Left kidney (tissue), 2 donors: ENCODE measurements around the gene NDEL1. TPM values are rescaled to one million over a fixed set of nuclear protein-coding genes. Genes with fewer than 3 reads are reported as not detected.

Experiments used
- DNase-seq: peaks from one replicate; pipeline ENCODE4 v3.0.0-alpha.2; 2013
- polyA plus RNA-seq: library from polyadenylated mRNA; unstranded; fragments of 120-200 nt; gene quantifications from one replicate; pipeline ENCODE4 v1.2.1, GENCODE V29; 2013; ENCODE audit not compliant: insufficient read length

NDEL1 gene
- polyA plus RNA-seq, 1 donor: 57.3 TPM

DNA sequence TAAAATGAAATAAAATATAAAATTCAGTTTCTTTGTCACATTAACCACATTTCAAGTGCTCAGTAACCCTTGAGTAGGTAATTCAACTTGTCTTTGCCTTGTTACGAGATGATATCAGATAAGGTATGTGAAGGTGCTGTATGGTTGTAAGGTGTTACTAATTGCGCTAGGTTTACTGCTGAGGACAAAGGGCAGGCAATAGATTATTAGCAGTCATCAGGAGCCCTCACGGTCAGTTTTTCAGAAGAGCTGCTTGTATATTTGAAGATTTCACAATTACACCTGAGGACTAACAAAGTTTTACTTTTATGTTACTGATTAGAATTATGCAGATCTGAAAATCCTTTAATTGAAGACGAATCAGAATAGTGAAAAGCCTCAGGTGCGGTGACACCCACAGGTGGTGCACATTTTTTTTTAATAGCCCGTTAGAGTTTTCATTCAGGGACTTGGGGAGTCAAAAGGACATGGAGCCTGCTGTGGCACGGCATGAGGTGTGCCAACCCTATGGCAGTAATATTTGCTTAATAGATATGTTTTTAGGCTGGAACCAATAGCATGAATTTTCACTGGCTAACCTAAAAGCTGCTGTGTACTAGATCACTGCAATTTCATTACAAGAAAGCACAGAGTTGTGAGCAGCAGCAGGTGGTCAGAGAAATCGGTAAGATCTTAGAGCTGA lies 16.4 kb downstream of the NDEL1 start:
- DNase-seq: no peak

DNA sequence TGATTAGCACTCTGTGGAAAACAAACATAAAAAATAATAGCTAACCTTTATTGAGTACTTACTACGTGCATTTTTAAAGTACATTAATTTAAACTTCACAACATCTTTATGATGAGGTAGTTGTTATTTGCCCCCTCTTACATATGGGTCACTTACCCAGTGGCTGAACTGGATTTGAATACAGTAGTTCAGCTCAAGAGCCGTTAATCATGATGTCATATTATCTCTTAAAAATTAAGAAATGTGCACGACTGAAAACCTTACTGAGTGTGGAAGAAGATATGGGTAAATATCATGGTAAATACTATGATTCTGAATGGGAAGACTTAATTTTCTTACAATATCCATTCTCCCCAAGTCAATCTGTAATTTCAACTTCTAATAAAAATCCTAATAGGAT lies 17.6 kb downstream of the NDEL1 start:
- no peak for DNase-seq

- DNase-seq: no peak
Measured at GRCh38 chr17:8455665-8456209, 20.1 kb downstream of the NDEL1 start.

GRCh38 chr17:8458128-8458527 lies 22.4 kb downstream of the NDEL1 start:
- DNase-seq: no peak

DNA sequence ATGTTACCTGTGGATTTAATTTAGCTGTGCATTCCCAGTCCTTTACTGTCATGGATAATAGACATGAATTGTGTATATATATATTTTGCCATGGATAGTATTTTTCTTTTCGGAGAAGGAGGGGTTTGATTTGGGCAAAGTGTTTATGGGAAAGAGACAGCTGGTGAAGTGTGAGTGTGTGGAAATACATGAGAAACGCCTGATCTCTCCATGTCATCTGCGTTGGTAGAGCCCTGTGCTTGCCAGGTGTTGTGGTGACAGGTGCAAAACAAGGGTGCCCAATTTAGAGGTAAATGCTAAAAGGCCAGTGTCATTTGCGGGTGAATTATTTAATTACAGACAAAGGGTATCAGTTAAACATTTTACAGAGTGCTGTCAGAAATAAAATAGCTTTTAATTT lies 23.4 kb downstream of the NDEL1 start:
- no peak for DNase-seq

- no peak for DNase-seq
Measured at GRCh38 chr17:8459831-8460230, 24.1 kb downstream of the NDEL1 start.

GRCh38 chr17:8462564-8462963 lies 26.9 kb downstream of the NDEL1 start:
- DNase-seq: no peak

DNA sequence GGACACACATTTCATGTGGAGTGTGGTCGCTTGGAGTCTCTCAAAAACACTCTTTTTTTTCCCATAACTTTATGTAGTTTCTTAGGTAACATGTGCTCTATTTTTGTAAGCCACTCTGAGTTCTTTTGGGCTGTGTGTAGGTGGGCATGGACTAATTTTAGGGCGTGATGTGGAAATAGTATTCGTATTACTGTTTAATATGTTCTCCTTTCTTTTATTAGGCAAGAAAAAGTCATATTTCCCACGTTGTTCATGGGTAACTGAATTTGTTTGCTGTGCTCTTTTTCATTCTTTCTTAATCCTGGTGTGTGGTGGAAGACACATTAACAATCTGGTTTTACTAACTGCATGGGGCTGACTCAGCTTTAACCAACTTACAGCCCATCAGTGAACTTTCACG lies 27.4 kb downstream of the NDEL1 start:
- no peak for DNase-seq

GRCh38 chr17:8464941-8465340 lies 29.3 kb downstream of the NDEL1 start:
- DNase-seq: no peak

GRCh38 chr17:8465356-8465755 lies 29.7 kb downstream of the NDEL1 start:
- DNase-seq: no peak

DNA sequence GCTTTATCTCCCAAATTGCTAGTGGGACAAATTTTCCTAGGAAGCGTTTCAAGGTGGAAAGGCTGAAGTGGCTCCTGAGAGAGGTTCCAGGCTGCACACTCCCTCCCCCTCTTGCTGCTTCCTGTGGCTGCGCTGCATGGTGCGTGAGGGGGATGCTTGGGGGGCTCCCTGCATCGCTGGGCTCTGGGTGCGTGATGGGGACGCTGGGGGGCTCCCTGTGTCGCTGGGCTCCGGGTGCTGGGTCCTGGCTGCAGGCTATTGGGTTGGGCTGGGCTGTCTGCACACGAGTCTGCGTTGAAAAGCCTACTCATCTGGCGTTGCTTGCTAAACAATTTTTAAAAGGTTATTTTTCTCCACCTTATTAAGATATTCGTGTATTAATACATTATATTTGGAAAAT lies 30.1 kb downstream of the NDEL1 start:
- DNase-seq: no peak

DNA sequence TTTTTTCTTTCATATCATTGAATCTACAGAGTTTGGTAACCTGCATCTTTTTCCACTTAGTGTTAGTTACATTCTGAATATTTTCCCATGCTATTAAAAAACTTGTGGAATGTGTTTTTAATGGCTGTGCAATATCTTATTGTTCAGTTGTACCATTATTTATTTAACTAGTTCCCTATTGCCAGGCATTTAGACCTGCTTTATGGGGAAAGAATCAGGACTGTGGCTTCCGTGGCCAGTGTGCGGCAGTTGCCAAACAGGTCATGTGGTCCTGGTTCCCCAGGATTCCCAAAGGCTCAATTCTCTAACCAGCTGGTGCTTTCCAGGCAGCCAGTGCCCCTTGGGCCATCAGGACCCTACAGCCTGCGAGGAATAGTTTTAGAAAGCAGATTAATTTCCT lies 30.8 kb downstream of the NDEL1 start:
- no peak for DNase-seq

GRCh38 chr17:8466873-8467272 lies 31.2 kb downstream of the NDEL1 start:
- no peak for DNase-seq

DNA sequence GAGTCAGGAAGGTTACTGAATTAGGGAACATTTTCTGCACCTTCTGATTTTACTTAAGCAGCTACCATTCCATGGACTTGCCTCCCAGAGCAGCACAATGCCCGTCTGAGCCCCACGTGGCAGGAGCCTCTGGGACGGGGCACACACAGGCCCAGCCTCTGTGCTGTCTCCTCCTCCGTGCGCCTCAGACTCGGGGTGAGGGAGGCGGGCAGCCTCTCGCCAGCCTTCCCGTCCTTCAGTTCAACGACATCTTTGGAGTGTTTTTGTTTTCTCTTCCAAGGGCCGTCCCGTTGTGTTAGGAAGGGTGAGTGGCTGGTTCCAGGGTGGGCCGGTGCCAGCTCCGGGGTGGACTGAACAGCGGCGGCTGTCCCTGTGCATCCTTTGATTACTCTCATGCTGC lies 31.8 kb downstream of the NDEL1 start:
- DNase-seq: no peak

- DNase-seq: no peak
Measured at GRCh38 chr17:8468127-8468526, 32.4 kb downstream of the NDEL1 start.

- DNase-seq: no peak
Measured at GRCh38 chr17:8468980-8469379, 33.3 kb downstream of the NDEL1 start.

- no peak for DNase-seq
Measured at GRCh38 chr17:8469964-8470363, 34.3 kb downstream of the NDEL1 start.

- no peak for DNase-seq
Measured at GRCh38 chr17:8470447-8471047, 34.9 kb downstream of the NDEL1 start.

DNA sequence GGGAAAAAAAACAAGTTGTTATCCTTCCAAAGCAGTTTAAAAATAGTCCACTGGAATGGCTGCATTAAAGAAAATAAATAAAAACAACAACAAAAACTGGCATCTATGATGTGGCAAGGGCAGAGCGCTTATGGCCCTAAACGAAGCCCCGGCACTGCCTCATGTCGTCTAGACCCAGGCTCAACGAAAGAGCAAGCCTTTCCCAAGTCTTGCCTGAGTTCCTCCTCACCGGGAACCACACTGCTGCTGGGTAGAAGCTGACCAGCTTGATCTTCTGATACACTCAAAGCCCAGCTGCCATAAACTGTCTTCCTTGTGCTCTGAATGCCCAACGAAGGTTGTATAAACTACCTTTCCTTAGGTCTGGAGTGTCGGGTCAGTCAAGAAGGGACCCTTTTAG lies 37.0 kb downstream of the NDEL1 start:
- no peak for DNase-seq

GRCh38 chr17:8473451-8474192 lies 37.9 kb downstream of the NDEL1 start:
- DNase-seq: no peak

DNA sequence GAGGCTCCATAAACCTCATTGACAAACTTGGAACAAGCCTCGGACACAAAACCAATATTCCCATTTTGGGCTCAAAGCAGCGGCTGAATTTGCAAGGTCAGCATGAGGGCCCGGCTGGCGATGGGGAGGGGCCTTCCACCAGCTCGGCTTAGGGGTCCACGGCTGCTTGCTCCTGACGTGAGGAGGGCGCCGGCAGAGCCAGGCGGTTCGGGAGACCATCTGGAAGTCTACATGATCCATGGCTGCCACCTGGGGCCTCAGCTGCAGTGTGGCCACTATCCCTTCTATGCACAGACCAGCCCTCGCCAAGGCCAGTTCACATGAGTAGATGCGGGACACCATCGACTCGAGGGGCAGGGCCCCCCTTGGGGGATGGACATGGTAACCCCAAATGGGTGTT lies 39.1 kb downstream of the NDEL1 start:
- DNase-seq: no peak

GRCh38 chr17:8475227-8475626 lies 39.5 kb downstream of the NDEL1 start:
- DNase-seq: no peak

DNA sequence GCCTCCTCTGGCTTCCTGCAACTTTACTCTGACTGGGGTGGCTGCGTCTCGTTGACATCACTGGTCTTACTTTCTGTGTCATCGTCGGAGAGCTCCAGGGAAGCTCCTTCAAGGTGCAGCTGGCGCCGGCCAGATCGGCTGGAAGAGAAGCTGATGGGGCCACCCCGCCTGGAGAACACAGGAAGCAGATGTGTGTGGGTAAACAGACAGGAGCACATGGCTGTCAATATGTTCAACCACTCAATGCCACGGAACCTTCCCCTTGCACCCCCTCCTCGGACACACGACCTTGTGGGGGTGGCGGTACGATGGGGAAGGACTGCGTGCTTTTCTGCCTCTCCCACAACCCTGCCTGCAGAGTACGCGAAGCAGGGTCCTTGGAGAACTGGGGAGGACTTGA lies 40.1 kb downstream of the NDEL1 start:
- no peak for DNase-seq
